SK-N-SH treated with all-trans-retinoic acid at 6 μM for 48 hours (cell line): ENCODE data around the gene ZDHHC11B.

ENCODE experiments used
- ATAC-seq: fragments of 200-7000 bp; cut with Tn5 transposase; 3 replicates; pipeline ENCODE4 v1.9.1; 2020; ENCODE audit warnings: mild to moderate bottlenecking, moderate library complexity
- ARNTL ChIP-seq: fragments of 450-650 bp; formaldehyde crosslinking; IDR thresholded peaks from 2 replicates; pipeline ENCODE4 v1.5.0; 2020; ENCODE audit warnings: low read depth, mild to moderate bottlenecking, moderate library complexity, borderline replicate concordance
- BACH2 ChIP-seq: fragments of 250-450 bp; sonication (Bioruptor Pico); IDR thresholded peaks from 2 replicates; pipeline ENCODE4 v1.9.0; 2021; ENCODE audit warnings: mild to moderate bottlenecking, borderline replicate concordance
- ESRRG ChIP-seq: fragments of 250-450 bp; sonication (Bioruptor Pico); IDR thresholded peaks from 2 replicates; pipeline ENCODE4 v1.6.1; 2021; ENCODE audit warnings: mild to moderate bottlenecking
- GLIS3 ChIP-seq: fragments of 250-450 bp; sonication (Bioruptor Pico); IDR thresholded peaks from 2 replicates; pipeline ENCODE4 v1.5.0; 2020; ENCODE audit warnings: mild to moderate bottlenecking, moderate library complexity
- ISL1 ChIP-seq: fragments of 250-450 bp; sonication (Bioruptor Pico); IDR thresholded peaks from 2 replicates; pipeline ENCODE4 v2.1.2; 2022; ENCODE audit warnings: mild to moderate bottlenecking, moderate library complexity
- OSR1 ChIP-seq: fragments of 250-450 bp; sonication (Bioruptor Pico); IDR thresholded peaks from 2 replicates; pipeline ENCODE4 v1.8.0; 2022; ENCODE audit warnings: moderate library complexity, mild to moderate bottlenecking, inconsistent platforms
- RARB ChIP-seq: fragments of 250-450 bp; sonication (Bioruptor Pico); IDR thresholded peaks from 2 replicates; pipeline ENCODE4 v1.8.0; 2021; ENCODE audit warnings: mild to moderate bottlenecking, moderate library complexity
- SNAI2 ChIP-seq: fragments of 250-450 bp; sonication (Bioruptor Pico); IDR thresholded peaks from 2 replicates; pipeline ENCODE4 v1.5.0; 2020; ENCODE audit warnings: mild to moderate bottlenecking, moderate library complexity
- TCF4 ChIP-seq: fragments of 250-450 bp; sonication (Bioruptor Pico); IDR thresholded peaks from 2 replicates; pipeline ENCODE4 v1.8.0; 2021; ENCODE audit warnings: mild to moderate bottlenecking, moderate library complexity, borderline replicate concordance
- ZFP3 ChIP-seq: fragments of 250-450 bp; sonication (Bioruptor Pico); IDR thresholded peaks from 2 replicates; pipeline ENCODE4 v1.5.0; 2020; ENCODE audit warnings: mild to moderate bottlenecking, moderate library complexity
- ZFP30 ChIP-seq: fragments of 450-650 bp; formaldehyde crosslinking; IDR thresholded peaks from 2 replicates; pipeline ENCODE4 v1.5.0; 2022; ENCODE audit warnings: mild to moderate bottlenecking, moderate library complexity
- ZNF565 ChIP-seq: fragments of 450-650 bp; formaldehyde crosslinking; conservative IDR thresholded peaks from 2 replicates; pipeline ENCODE4 v1.5.0; 2020; ENCODE audit warnings: low read depth, mild to moderate bottlenecking, moderate library complexity
- ZNF70 ChIP-seq: fragments of 450-650 bp; formaldehyde crosslinking; IDR thresholded peaks from 2 replicates; pipeline ENCODE4 v1.5.0; 2020; ENCODE audit warnings: mild to moderate bottlenecking, moderate library complexity
- ZNF8 ChIP-seq: fragments of 450-650 bp; formaldehyde crosslinking; IDR thresholded peaks from 2 replicates; pipeline ENCODE4 v1.5.0; 2020; ENCODE audit warnings: mild to moderate bottlenecking, moderate library complexity
- TF ChIP-seq, protein P1 (sequence below): fragments of 250-450 bp; sonication (Bioruptor Pico); IDR thresholded peaks from 2 replicates; pipeline ENCODE4 v1.8.0; 2021; ENCODE audit warnings: low read depth, mild to moderate bottlenecking, moderate library complexity, borderline replicate concordance
- TF ChIP-seq, protein P2 (sequence below): fragments of 250-450 bp; sonication (Bioruptor Pico); IDR thresholded peaks from 2 replicates; pipeline ENCODE4 v1.5.0; 2020; ENCODE audit warnings: mild to moderate bottlenecking, moderate library complexity
- TF ChIP-seq, protein P3 (sequence below): fragments of 250-450 bp; sonication (Bioruptor Pico); IDR thresholded peaks from 2 replicates; pipeline ENCODE4 v1.8.0; 2020; ENCODE audit warnings: mild to moderate bottlenecking, moderate library complexity, borderline replicate concordance
- TF ChIP-seq, protein P4 (sequence below): fragments of 250-450 bp; sonication (Bioruptor Pico); IDR thresholded peaks from 2 replicates; pipeline ENCODE4 v1.5.1; 2021; ENCODE audit warnings: mild to moderate bottlenecking, moderate library complexity
- TF ChIP-seq, protein P5 (sequence below): fragments of 250-450 bp; sonication (Bioruptor Pico); IDR thresholded peaks from 2 replicates; pipeline ENCODE4 v1.5.1; 2020; ENCODE audit warnings: low read depth, mild to moderate bottlenecking, moderate library complexity

The ZDHHC11B gene

DNA sequence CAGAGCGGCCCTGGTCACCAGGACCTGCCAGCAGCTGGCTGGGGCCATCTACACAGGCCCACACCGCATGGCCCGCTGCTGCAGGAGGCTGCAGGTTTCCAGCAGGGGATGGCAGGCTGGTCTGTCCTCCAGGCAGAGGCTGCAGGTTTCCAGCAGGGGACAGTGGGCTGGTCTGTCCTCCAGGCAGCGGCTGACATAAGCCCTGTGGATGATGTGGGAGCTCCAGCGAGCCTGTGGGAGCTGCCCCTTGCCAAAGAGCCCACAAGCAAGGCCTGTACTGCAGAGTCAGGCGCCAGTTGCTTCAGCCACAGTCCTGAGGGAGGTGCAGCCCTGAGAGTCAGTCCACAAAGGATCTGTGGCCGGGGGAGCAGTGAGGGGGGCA lies 109.9 kb downstream of the ZDHHC11B start (continued):
- TF ChIP-seq, protein P1, sequence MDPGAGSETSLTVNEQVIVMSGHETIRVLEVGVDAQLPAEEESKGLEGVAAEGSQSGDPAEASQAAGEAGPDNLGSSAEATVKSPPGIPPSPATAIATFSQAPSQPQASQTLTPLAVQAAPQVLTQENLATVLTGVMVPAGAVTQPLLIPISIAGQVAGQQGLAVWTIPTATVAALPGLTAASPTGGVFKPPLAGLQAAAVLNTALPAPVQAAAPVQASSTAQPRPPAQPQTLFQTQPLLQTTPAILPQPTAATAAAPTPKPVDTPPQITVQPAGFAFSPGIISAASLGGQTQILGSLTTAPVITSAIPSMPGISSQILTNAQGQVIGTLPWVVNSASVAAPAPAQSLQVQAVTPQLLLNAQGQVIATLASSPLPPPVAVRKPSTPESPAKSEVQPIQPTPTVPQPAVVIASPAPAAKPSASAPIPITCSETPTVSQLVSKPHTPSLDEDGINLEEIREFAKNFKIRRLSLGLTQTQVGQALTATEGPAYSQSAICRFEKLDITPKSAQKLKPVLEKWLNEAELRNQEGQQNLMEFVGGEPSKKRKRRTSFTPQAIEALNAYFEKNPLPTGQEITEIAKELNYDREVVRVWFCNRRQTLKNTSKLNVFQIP, result no peak
- no peak for TF ChIP-seq SNAI2 (CRISPR knock-in tag)
- TF ChIP-seq TCF4 (CRISPR knock-in tag), result no peak
- no peak for TF ChIP-seq BACH2 (CRISPR knock-in tag)
- TF ChIP-seq ISL1, result no peak
- TF ChIP-seq RARB (CRISPR knock-in tag), result no peak
- no peak for TF ChIP-seq ZNF565 (CRISPR knock-in tag)
- no peak for TF ChIP-seq ARNTL (CRISPR knock-in tag)
- TF ChIP-seq ZFP3 (CRISPR knock-in tag), result no peak
- TF ChIP-seq, protein P2, sequence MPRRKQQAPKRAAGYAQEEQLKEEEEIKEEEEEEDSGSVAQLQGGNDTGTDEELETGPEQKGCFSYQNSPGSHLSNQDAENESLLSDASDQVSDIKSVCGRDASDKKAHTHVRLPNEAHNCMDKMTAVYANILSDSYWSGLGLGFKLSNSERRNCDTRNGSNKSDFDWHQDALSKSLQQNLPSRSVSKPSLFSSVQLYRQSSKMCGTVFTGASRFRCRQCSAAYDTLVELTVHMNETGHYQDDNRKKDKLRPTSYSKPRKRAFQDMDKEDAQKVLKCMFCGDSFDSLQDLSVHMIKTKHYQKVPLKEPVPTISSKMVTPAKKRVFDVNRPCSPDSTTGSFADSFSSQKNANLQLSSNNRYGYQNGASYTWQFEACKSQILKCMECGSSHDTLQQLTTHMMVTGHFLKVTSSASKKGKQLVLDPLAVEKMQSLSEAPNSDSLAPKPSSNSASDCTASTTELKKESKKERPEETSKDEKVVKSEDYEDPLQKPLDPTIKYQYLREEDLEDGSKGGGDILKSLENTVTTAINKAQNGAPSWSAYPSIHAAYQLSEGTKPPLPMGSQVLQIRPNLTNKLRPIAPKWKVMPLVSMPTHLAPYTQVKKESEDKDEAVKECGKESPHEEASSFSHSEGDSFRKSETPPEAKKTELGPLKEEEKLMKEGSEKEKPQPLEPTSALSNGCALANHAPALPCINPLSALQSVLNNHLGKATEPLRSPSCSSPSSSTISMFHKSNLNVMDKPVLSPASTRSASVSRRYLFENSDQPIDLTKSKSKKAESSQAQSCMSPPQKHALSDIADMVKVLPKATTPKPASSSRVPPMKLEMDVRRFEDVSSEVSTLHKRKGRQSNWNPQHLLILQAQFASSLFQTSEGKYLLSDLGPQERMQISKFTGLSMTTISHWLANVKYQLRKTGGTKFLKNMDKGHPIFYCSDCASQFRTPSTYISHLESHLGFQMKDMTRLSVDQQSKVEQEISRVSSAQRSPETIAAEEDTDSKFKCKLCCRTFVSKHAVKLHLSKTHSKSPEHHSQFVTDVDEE (CRISPR knock-in tag), result no peak
- TF ChIP-seq, all 23 proteins: peak for 0

DNA sequence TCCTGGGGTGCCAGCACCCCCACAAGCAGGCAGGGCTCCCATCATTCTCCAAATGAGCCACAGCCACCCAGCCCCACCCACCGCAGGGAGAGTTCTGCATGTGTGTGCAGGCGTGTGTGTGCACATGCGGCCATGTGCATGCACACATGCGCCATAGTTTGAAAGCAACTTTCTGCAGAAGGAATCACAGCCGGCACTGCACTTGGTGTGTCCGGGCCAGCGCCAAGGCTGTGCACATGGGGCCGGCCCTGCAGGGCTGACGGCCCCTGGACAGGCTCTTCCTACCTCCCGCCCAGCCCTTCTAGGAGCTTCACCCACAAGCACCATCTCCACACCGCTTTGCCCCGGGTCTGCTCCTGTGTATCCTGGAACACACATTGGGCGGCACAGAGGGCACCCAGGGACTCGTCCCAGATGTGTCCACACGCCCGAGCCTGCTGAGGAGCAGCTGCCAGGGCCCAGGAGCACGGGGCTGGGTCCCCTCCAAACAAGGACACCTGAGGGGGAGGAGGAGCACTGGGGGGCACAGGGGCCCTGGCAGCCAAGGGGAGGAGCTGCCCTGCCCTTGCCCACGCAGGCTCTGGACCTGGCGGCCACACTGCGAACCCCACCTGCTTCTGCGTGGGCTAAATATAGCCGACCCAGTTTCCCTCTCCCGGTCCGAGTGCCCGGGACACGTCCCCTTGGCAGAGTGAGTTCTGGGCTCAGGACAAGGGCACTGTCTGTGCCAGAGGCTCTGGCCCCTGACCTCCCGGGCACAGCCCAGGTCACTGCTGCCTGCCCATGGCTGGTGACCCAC lies 110.5 kb downstream of the ZDHHC11B start:
- TF ChIP-seq ZFP30 (CRISPR knock-in tag) (no peak), ARNTL (CRISPR knock-in tag) (no peak), ZFP3 (CRISPR knock-in tag) (no peak), RARB (CRISPR knock-in tag) (no peak), ESRRG (CRISPR knock-in tag) (no peak), GLIS3 (no peak), ZNF565 (CRISPR knock-in tag) (no peak), BACH2 (CRISPR knock-in tag) (no peak), ISL1 (no peak), ZNF70 (CRISPR knock-in tag) (no peak), ZNF8 (no peak), OSR1 (no peak), TCF4 (CRISPR knock-in tag) (no peak)
- TF ChIP-seq, protein P3, sequence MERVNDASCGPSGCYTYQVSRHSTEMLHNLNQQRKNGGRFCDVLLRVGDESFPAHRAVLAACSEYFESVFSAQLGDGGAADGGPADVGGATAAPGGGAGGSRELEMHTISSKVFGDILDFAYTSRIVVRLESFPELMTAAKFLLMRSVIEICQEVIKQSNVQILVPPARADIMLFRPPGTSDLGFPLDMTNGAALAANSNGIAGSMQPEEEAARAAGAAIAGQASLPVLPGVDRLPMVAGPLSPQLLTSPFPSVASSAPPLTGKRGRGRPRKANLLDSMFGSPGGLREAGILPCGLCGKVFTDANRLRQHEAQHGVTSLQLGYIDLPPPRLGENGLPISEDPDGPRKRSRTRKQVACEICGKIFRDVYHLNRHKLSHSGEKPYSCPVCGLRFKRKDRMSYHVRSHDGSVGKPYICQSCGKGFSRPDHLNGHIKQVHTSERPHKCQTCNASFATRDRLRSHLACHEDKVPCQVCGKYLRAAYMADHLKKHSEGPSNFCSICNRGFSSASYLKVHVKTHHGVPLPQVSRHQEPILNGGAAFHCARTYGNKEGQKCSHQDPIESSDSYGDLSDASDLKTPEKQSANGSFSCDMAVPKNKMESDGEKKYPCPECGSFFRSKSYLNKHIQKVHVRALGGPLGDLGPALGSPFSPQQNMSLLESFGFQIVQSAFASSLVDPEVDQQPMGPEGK (CRISPR knock-in tag), result no peak
- TF ChIP-seq, protein P2 (CRISPR knock-in tag), result no peak
- TF ChIP-seq, protein P4, sequence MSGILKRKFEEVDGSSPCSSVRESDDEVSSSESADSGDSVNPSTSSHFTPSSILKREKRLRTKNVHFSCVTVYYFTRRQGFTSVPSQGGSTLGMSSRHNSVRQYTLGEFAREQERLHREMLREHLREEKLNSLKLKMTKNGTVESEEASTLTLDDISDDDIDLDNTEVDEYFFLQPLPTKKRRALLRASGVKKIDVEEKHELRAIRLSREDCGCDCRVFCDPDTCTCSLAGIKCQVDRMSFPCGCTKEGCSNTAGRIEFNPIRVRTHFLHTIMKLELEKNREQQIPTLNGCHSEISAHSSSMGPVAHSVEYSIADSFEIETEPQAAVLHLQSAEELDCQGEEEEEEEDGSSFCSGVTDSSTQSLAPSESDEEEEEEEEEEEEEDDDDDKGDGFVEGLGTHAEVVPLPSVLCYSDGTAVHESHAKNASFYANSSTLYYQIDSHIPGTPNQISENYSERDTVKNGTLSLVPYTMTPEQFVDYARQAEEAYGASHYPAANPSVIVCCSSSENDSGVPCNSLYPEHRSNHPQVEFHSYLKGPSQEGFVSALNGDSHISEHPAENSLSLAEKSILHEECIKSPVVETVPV (CRISPR knock-in tag), result no peak
- TF ChIP-seq, protein P5, sequence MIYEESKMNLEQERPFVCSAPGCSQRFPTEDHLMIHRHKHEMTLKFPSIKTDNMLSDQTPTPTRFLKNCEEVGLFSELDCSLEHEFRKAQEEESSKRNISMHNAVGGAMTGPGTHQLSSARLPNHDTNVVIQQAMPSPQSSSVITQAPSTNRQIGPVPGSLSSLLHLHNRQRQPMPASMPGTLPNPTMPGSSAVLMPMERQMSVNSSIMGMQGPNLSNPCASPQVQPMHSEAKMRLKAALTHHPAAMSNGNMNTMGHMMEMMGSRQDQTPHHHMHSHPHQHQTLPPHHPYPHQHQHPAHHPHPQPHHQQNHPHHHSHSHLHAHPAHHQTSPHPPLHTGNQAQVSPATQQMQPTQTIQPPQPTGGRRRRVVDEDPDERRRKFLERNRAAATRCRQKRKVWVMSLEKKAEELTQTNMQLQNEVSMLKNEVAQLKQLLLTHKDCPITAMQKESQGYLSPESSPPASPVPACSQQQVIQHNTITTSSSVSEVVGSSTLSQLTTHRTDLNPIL, result no peak
- TF ChIP-seq, protein P1, result no peak

More for the DNA sequence above, 110.5 kb downstream of the ZDHHC11B start:
- no peak for ATAC-seq
